Liver (tissue), 9 donors: ENCODE data around the gene LDLRAD4. TPM values are rescaled to one million over a fixed set of nuclear protein-coding genes. Genes with fewer than 3 reads are reported as not detected.

ENCODE experiments used
- DNase-seq: peaks from one replicate; pipeline ENCODE4 v3.0.0-alpha.2; 2017; ENCODE audit warnings: low spot score
- H3K27ac ChIP-seq, 2 donors: one replicate each; pipeline ENCODE4 v1.7.0; 2013; ENCODE audit warnings: inconsistent platforms in 2 of 2, low read length in 2 of 2, control low read depth in 1 of 2, low read depth in 1 of 2, mild to moderate bottlenecking in 1 of 2
- H3K27me3 ChIP-seq, 4 donors: one replicate each; pipeline versions ENCODE4 v1.6.1 to v1.7.0; 2013; ENCODE audit warnings: low read length in 3 of 4, inconsistent platforms in 1 of 4, mild to moderate bottlenecking in 1 of 4, moderate library complexity in 1 of 4; ENCODE audit not compliant: control insufficient read depth in 4 of 4, insufficient read depth in 4 of 4
- H3K36me3 ChIP-seq, 4 donors: one replicate each; pipeline versions ENCODE4 v1.6.1 to v1.7.0; 2013; ENCODE audit warnings: low read length in 3 of 4, mild to moderate bottlenecking in 3 of 4, low read depth in 1 of 4, moderate library complexity in 1 of 4; ENCODE audit not compliant: control insufficient read depth in 4 of 4, insufficient read depth in 3 of 4
- H3K4me1 ChIP-seq, 4 donors: one replicate each; pipeline versions ENCODE4 v1.6.1 to v1.7.0; 2013; ENCODE audit warnings: low read length in 3 of 4, mild to moderate bottlenecking in 3 of 4, moderate library complexity in 1 of 4; ENCODE audit not compliant: control insufficient read depth in 4 of 4, insufficient read depth in 4 of 4
- H3K4me3 ChIP-seq, 3 donors: one replicate each; pipeline versions ENCODE4 v1.6.1 to v1.7.0; 2013; ENCODE audit warnings: low read length in 3 of 3, control low read depth in 1 of 3, low read depth in 1 of 3, mild to moderate bottlenecking in 1 of 3
- H3K9ac ChIP-seq, 2 donors: one replicate each; pipeline ENCODE4 v1.7.0; 2013; ENCODE audit warnings: low read length in 2 of 2, mild to moderate bottlenecking in 2 of 2, moderate library complexity in 2 of 2, control low read depth in 1 of 2, low read depth in 1 of 2
- H3K9me3 ChIP-seq, 4 donors: one replicate each; pipeline versions ENCODE4 v1.6.1 to v1.7.0; 2013; ENCODE audit warnings: low read length in 3 of 4; ENCODE audit not compliant: control insufficient read depth in 4 of 4
- EGR1 ChIP-seq, 2 donors: IDR thresholded peaks; 2 replicates each; pipeline ENCODE4 v1.6.1; 2016 to 2018; ENCODE audit warnings: antibody characterized with exemption in 2 of 2, low read depth in 2 of 2
- FOXA1 ChIP-seq: IDR thresholded peaks from 2 replicates; pipeline ENCODE4 v1.6.1; 2016; ENCODE audit warnings: antibody characterized with exemption
- FOXA2 ChIP-seq: IDR thresholded peaks from 2 replicates; pipeline ENCODE4 v1.6.1; 2016; ENCODE audit warnings: antibody characterized with exemption
- GABPA ChIP-seq, 2 donors: IDR thresholded peaks in 1 of 2; conservative IDR thresholded peaks in 1 of 2; 2 replicates each; pipeline ENCODE4 v1.6.1; 2016; ENCODE audit warnings: antibody characterized with exemption in 2 of 2, mild to moderate bottlenecking in 1 of 2, moderate library complexity in 1 of 2
- HNF4A ChIP-seq, 2 donors: conservative IDR thresholded peaks; 2 replicates each; pipeline ENCODE4 v1.6.1; 2016; ENCODE audit warnings: antibody characterized with exemption in 2 of 2, mild to moderate bottlenecking in 2 of 2
- HNF4G ChIP-seq: IDR thresholded peaks from 2 replicates; pipeline ENCODE4 v1.6.1; 2016; ENCODE audit warnings: antibody characterized with exemption
- JUND ChIP-seq, 2 donors: IDR thresholded peaks; 2 replicates each; pipeline ENCODE4 v1.6.1; 2016; ENCODE audit warnings: antibody characterized with exemption in 2 of 2
- NR2F2 ChIP-seq: IDR thresholded peaks from 2 replicates; pipeline ENCODE4 v1.6.1; 2016; ENCODE audit warnings: antibody characterized with exemption
- RAD21 ChIP-seq, 2 donors: IDR thresholded peaks; 2 replicates each; pipeline ENCODE4 v1.6.1; 2016; ENCODE audit warnings: antibody characterized with exemption in 2 of 2, mild to moderate bottlenecking in 2 of 2
- REST ChIP-seq: IDR thresholded peaks from 2 replicates; pipeline ENCODE4 v1.6.1; 2016; ENCODE audit warnings: antibody characterized with exemption, mild to moderate bottlenecking
- RXRA ChIP-seq, 2 donors: IDR thresholded peaks; 2 replicates each; pipeline ENCODE4 v1.6.1; 2017 to 2018; ENCODE audit warnings: antibody characterized with exemption in 2 of 2, mild to moderate bottlenecking in 1 of 2
- SP1 ChIP-seq: IDR thresholded peaks from 2 replicates; pipeline ENCODE4 v1.6.1; 2018; ENCODE audit warnings: antibody characterized with exemption, mild to moderate bottlenecking
- TAF1 ChIP-seq: conservative IDR thresholded peaks from 2 replicates; pipeline ENCODE4 v1.6.1; 2016; ENCODE audit warnings: antibody characterized with exemption, mild to moderate bottlenecking
- YY1 ChIP-seq: IDR thresholded peaks from 2 replicates; pipeline ENCODE4 v1.6.1; 2016; ENCODE audit warnings: antibody characterized with exemption, mild to moderate bottlenecking
- ZBTB33 ChIP-seq: IDR thresholded peaks from 2 replicates; pipeline ENCODE4 v1.6.1; 2016; ENCODE audit warnings: antibody characterized with exemption
- WGBS: extraction: QIAGEN DNeasy Blood & Tissue Kit; methylation state at CpG from one replicate; pipeline ENCODE4 v1.1.7; 2013; 5-methylcytosine and 5-hydroxymethylcytosine counted together
- polyA plus RNA-seq, 2 donors: library from polyadenylated mRNA; stranded (reverse) in 1 of 2; unstranded in 1 of 2; fragments of 200-250 nt in 1 of 2; fragments of >200 nt in 1 of 2; fragmentation: Nextera tagmentation in 1 of 2; extraction: Ambion mirVana in 1 of 2; gene quantifications; one replicate each; pipeline versions ENCODE4 v1.2.1 to v1.2.3, GENCODE V29; 2013 to 2015
- total RNA-seq, 2 donors: library from RNA; depleted of rRNA; stranded (reverse); fragments of >200 nt; gene quantifications; one replicate each; pipeline ENCODE4 v1.2.3, GENCODE V29; 2014
- TF ChIP-seq, protein P1 (sequence below): fragments of 150-350 bp; IDR thresholded peaks from 2 replicates; pipeline ENCODE4 v1.5.1; 2017; ENCODE audit warnings: improper control_type of control experiment, low read depth, low read length; ENCODE audit not compliant: missing input control
- TF ChIP-seq, protein P2 (sequence below): IDR thresholded peaks from 2 replicates; pipeline ENCODE4 v1.6.1; 2016; ENCODE audit warnings: antibody characterized with exemption
- TF ChIP-seq, protein P3 (sequence below): IDR thresholded peaks from 2 replicates; pipeline ENCODE4 v1.6.1; 2016; ENCODE audit warnings: antibody characterized with exemption
- donor health status: healthy.
- donor health status: healthy.
- donor health status: healthy.
- donor health status: healthy.
- donor health status: healthy.

The LDLRAD4 gene
- total and polyA plus RNA-seq, 4 donors: 4.8 to 41.7 (median 12.7) TPM

DNA sequence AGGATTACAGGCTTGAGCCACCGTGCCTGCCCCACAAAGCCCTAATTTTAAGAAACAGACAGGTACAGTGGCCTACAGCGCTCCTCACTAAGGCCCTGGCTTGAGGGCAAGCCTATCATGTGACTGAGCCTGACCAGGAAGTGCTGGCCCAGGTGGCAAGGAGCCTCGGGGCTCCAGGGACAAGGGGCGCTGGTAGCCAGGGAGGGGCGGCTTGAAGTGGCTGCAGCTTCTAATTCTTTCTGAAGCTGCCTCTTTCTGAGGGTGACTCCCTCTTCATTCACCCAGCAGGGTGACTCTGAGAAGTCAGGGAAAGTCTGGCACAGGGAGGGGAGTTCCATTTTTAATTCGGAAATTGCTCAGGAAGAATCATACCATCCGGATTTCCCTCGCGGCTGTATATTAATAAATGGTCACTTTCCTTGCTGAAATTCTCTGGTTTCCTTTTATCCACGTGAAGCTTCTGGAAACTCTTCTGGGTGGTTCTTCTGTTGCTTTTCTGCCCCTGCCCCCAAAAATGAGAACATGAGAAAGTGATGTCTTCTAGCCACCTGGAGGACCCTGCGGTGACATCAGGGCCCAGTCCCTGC lies 392.1 kb downstream of the LDLRAD4 start:
- WGBS: 84% methylated on average over 11 of the region's 11 CpGs
- no peak for TF ChIP-seq REST
- no peaks in the 10 kb centered on the region for H3K36me3 ChIP-seq
- peak; percentile 24 for DNase-seq
- no peak overlapping the region for H3K4me3 ChIP-seq
- H3K4me1 ChIP-seq: peaks cover 0 to 3% (median 1%) of the 10 kb centered on the region in 4 donors
- H3K9ac ChIP-seq: no peak overlapping the region
- H3K9me3 ChIP-seq: no peaks in the 10 kb centered on the region
- no peak overlapping the region for H3K27ac ChIP-seq
- H3K27me3 ChIP-seq: no peaks in the 10 kb centered on the region

GRCh38 chr18:13611142-13611600 lies 392.6 kb downstream of the LDLRAD4 start:
- H3K27me3 ChIP-seq: no peaks in the 10 kb centered on the region
- WGBS: 78% methylated on average over 14 of the region's 14 CpGs
- peaks cover 0 to 3% (median 1%) of the 10 kb centered on the region in 4 donors for H3K4me1 ChIP-seq
- H3K9me3 ChIP-seq: no peaks in the 10 kb centered on the region
- H3K9ac ChIP-seq: no peak overlapping the region
- TF ChIP-seq EGR1 (IDR thresholded peaks at IDR 0.05; ENCODE audit: low read depth in 2 of 2) (no peak), YY1 (no peak), HNF4A (conservative IDR thresholded peaks at IDR 0.05) (no peak), GABPA (IDR thresholded peaks at IDR 0.05 in 1 of 2, conservative IDR thresholded peaks at IDR 0.05 in 1 of 2) (no peak), RXRA (IDR thresholded peaks at IDR 0.05) (no peak), JUND (IDR thresholded peaks at IDR 0.05) (no peak), HNF4G (no peak), FOXA2 (no peak), NR2F2 (no peak), FOXA1 (no peak), REST (no peak), RAD21 (IDR thresholded peaks at IDR 0.05) (no peak), ZBTB33 (no peak), TAF1 (no peak), SP1 (no peak)
- TF ChIP-seq, protein P1, sequence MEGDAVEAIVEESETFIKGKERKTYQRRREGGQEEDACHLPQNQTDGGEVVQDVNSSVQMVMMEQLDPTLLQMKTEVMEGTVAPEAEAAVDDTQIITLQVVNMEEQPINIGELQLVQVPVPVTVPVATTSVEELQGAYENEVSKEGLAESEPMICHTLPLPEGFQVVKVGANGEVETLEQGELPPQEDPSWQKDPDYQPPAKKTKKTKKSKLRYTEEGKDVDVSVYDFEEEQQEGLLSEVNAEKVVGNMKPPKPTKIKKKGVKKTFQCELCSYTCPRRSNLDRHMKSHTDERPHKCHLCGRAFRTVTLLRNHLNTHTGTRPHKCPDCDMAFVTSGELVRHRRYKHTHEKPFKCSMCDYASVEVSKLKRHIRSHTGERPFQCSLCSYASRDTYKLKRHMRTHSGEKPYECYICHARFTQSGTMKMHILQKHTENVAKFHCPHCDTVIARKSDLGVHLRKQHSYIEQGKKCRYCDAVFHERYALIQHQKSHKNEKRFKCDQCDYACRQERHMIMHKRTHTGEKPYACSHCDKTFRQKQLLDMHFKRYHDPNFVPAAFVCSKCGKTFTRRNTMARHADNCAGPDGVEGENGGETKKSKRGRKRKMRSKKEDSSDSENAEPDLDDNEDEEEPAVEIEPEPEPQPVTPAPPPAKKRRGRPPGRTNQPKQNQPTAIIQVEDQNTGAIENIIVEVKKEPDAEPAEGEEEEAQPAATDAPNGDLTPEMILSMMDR: no peak
- TF ChIP-seq, protein P2, sequence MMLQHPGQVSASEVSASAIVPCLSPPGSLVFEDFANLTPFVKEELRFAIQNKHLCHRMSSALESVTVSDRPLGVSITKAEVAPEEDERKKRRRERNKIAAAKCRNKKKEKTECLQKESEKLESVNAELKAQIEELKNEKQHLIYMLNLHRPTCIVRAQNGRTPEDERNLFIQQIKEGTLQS: no peak
- TF ChIP-seq, protein P3, sequence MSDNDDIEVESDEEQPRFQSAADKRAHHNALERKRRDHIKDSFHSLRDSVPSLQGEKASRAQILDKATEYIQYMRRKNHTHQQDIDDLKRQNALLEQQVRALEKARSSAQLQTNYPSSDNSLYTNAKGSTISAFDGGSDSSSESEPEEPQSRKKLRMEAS: no peak
- no peaks in the 10 kb centered on the region for H3K36me3 ChIP-seq
- H3K27ac ChIP-seq: no peak overlapping the region
- DNase-seq: peak; percentile 30
- no peak overlapping the region for H3K4me3 ChIP-seq
